Smooth muscle cell (in vitro differentiated cells): ENCODE measurements around the gene SYK. TPM values are rescaled to one million over a fixed set of nuclear protein-coding genes. Genes with fewer than 3 reads are reported as not detected.

ENCODE experiments used
- DNase-seq: peaks from one replicate; lab custom pipeline; 2025; ENCODE audit not compliant: unreplicated experiment; lab: John Stamatoyannopoulos, UW
- H2AFZ ChIP-seq: fragments of 200-600 bp; sonication (generic); 2 replicates; pipeline ENCODE4 v1.6.0; 2016; ENCODE audit warnings: antibody characterized with exemption, low read depth, mild to moderate bottlenecking
- H3F3A ChIP-seq: fragments of 200-600 bp; sonication (generic); 2 replicates; pipeline ENCODE4 v1.6.0; 2017; ENCODE audit warnings: antibody characterized with exemption, low read depth
- H3K27ac ChIP-seq: fragments of 200-600 bp; sonication (generic); 2 replicates; pipeline ENCODE4 v1.5.1; 2016; ENCODE audit warnings: low read depth, mild to moderate bottlenecking
- H3K27me3 ChIP-seq: fragments of 200-600 bp; sonication (generic); 2 replicates; pipeline ENCODE4 v1.6.1; 2016; ENCODE audit warnings: low read depth, mild to moderate bottlenecking
- H3K36me3 ChIP-seq: fragments of 200-600 bp; sonication (generic); 2 replicates; pipeline ENCODE4 v1.5.1; 2016; ENCODE audit warnings: low read depth
- H3K4me1 ChIP-seq: fragments of 200-600 bp; sonication (generic); 2 replicates; pipeline ENCODE4 v1.5.1; 2016; ENCODE audit warnings: low read depth
- H3K4me2 ChIP-seq: fragments of 200-600 bp; sonication (generic); 2 replicates; pipeline ENCODE4 v1.6.0; 2016; ENCODE audit warnings: mild to moderate bottlenecking
- H3K4me3 ChIP-seq: fragments of 200-600 bp; sonication (generic); 2 replicates; pipeline ENCODE4 v1.5.1; 2016; ENCODE audit warnings: mild to moderate bottlenecking
- H3K79me2 ChIP-seq: fragments of 200-600 bp; sonication (generic); 2 replicates; pipeline ENCODE4 v1.6.0; 2016; ENCODE audit warnings: low read depth, mild to moderate bottlenecking
- H3K9ac ChIP-seq: fragments of 200-600 bp; sonication (generic); 2 replicates; pipeline ENCODE4 v1.6.0; 2016; ENCODE audit warnings: low read depth
- H3K9me3 ChIP-seq: fragments of 200-600 bp; sonication (generic); replicated peaks from 2 replicates; pipeline ENCODE4 v1.5.1; 2016; ENCODE audit warnings: low read depth
- H4K20me1 ChIP-seq: fragments of 200-600 bp; sonication (generic); 2 replicates; pipeline ENCODE4 v1.6.0; 2016; ENCODE audit warnings: low read depth
- CTCF ChIP-seq: fragments of 200-600 bp; sonication (generic); IDR thresholded peaks from 2 replicates; pipeline ENCODE4 v1.5.1; 2017; ENCODE audit warnings: borderline replicate concordance, mild to moderate bottlenecking, antibody characterized with exemption; ENCODE audit not compliant: insufficient read depth, poor library complexity, severe bottlenecking
- WGBS: methylation state at CpG from one replicate; pipeline ENCODE4 v1.1.7; 2016; ENCODE audit warnings: low lambda C conversion rate; 5-methylcytosine and 5-hydroxymethylcytosine counted together
- polyA plus RNA-seq: library from polyadenylated mRNA; unstranded; fragments of >200 nt; fragmentation: Nextera tagmentation; extraction: Ambion mirVana; gene quantifications from 2 replicates; pipeline ENCODE4 v1.2.1, GENCODE V29; 2016
- total RNA-seq: library from RNA; depleted of rRNA; stranded (reverse); fragments of >200 nt; gene quantifications from 2 replicates; pipeline ENCODE4 v1.2.3, GENCODE V29; 2014

SYK gene
- total and polyA plus RNA-seq, 2 experiments from 2014 or later: 0.09 TPM; not detected in 1

- Histone ChIP-seq H3K4me2 (peak overlapping the region; percentile 98), H3K4me1 (peaks cover 7% of the 10 kb centered on the region), H3K27me3 (peaks cover 78% of the 10 kb centered on the region), H2AFZ (peak overlapping the region; percentile 63), H3F3A (no peaks in the 10 kb centered on the region), H3K4me3 (peak overlapping the region; percentile 55), H3K27ac (no peak overlapping the region), H3K79me2 (no peaks in the 10 kb centered on the region), H3K9me3 (no peaks in the 10 kb centered on the region), H4K20me1 (no peaks in the 10 kb centered on the region), H3K36me3 (no peaks in the 10 kb centered on the region), H3K9ac (no peak overlapping the region)
- WGBS: 71% methylated on average over 3 of the region's 3 CpGs
- DNase-seq: no peak
- no peak for TF ChIP-seq CTCF
These were observed 867 bp downstream of the SYK start for GRCh38 chr9:90802386-90802985.

- Histone ChIP-seq H3F3A (no peaks in the 10 kb centered on the region), H3K4me2 (no peak overlapping the region), H3K4me3 (no peak overlapping the region), H3K27ac (no peak overlapping the region), H3K27me3 (peaks cover 63% of the 10 kb centered on the region), H2AFZ (no peak overlapping the region), H4K20me1 (no peaks in the 10 kb centered on the region), H3K9me3 (no peaks in the 10 kb centered on the region), H3K9ac (no peak overlapping the region), H3K79me2 (no peaks in the 10 kb centered on the region), H3K36me3 (no peaks in the 10 kb centered on the region), H3K4me1 (peaks cover 7% of the 10 kb centered on the region)
- TF ChIP-seq CTCF: no peak
- DNase-seq: no peak
- 85% methylated on average over 3 of the region's 3 CpGs for WGBS
These were observed 2.4 kb downstream of the SYK start for GRCh38 chr9:90803860-90804593.

GRCh38 chr9:90805006-90805996, 3.7 kb downstream of the SYK start:
- peaks cover 54% of the 10 kb centered on the region for H3K27me3 ChIP-seq
- H2AFZ ChIP-seq: no peak overlapping the region
- H3K4me1 ChIP-seq: peaks cover 7% of the 10 kb centered on the region
- no peak for TF ChIP-seq CTCF
- H3K79me2 ChIP-seq: no peaks in the 10 kb centered on the region
- H3K36me3 ChIP-seq: no peaks in the 10 kb centered on the region
- H3K27ac ChIP-seq: no peak overlapping the region
- H3K4me3 ChIP-seq: no peak overlapping the region
- no peaks in the 10 kb centered on the region for H3K9me3 ChIP-seq
- DNase-seq: no peak
- 76% methylated on average over 6 of the region's 6 CpGs for WGBS
- no peaks in the 10 kb centered on the region for H4K20me1 ChIP-seq
- H3F3A ChIP-seq: no peaks in the 10 kb centered on the region
- H3K4me2 ChIP-seq: no peak overlapping the region
- no peak overlapping the region for H3K9ac ChIP-seq
